Duodenal mucosa (tissue), 2 donors: Measurements from ENCODE around the gene DAP.

Experiments
- H3K27ac ChIP-seq: one replicate; pipeline ENCODE4 v1.7.0; 2013; ENCODE audit warnings: low read depth, low read length
- H3K27me3 ChIP-seq, 2 donors: one replicate each; pipeline ENCODE4 v1.7.0; 2013; ENCODE audit warnings: low read length in 2 of 2, control low read depth in 1 of 2; ENCODE audit not compliant: insufficient read depth in 2 of 2, control insufficient read depth in 1 of 2
- H3K36me3 ChIP-seq, 2 donors: one replicate each; pipeline ENCODE4 v1.7.0; 2013; ENCODE audit warnings: low read length in 2 of 2, control low read depth in 1 of 2; ENCODE audit not compliant: insufficient read depth in 2 of 2, control insufficient read depth in 1 of 2
- H3K4me1 ChIP-seq, 2 donors: one replicate each; pipeline ENCODE4 v1.7.0; 2013; ENCODE audit warnings: low read length in 2 of 2, control low read depth in 1 of 2; ENCODE audit not compliant: insufficient read depth in 2 of 2, control insufficient read depth in 1 of 2
- H3K4me3 ChIP-seq, 2 donors: one replicate each; pipeline ENCODE4 v1.7.0; 2013; ENCODE audit warnings: low read length in 2 of 2, low read depth in 1 of 2
- H3K9ac ChIP-seq, 2 donors: one replicate each; pipeline ENCODE4 v1.7.0; 2013; ENCODE audit warnings: low read length in 2 of 2, low read depth in 1 of 2
- H3K9me3 ChIP-seq, 2 donors: one replicate each; pipeline ENCODE4 v1.7.0; 2013; ENCODE audit warnings: low read length in 2 of 2, control low read depth in 1 of 2; ENCODE audit not compliant: control insufficient read depth in 1 of 2

DAP gene

DNA sequence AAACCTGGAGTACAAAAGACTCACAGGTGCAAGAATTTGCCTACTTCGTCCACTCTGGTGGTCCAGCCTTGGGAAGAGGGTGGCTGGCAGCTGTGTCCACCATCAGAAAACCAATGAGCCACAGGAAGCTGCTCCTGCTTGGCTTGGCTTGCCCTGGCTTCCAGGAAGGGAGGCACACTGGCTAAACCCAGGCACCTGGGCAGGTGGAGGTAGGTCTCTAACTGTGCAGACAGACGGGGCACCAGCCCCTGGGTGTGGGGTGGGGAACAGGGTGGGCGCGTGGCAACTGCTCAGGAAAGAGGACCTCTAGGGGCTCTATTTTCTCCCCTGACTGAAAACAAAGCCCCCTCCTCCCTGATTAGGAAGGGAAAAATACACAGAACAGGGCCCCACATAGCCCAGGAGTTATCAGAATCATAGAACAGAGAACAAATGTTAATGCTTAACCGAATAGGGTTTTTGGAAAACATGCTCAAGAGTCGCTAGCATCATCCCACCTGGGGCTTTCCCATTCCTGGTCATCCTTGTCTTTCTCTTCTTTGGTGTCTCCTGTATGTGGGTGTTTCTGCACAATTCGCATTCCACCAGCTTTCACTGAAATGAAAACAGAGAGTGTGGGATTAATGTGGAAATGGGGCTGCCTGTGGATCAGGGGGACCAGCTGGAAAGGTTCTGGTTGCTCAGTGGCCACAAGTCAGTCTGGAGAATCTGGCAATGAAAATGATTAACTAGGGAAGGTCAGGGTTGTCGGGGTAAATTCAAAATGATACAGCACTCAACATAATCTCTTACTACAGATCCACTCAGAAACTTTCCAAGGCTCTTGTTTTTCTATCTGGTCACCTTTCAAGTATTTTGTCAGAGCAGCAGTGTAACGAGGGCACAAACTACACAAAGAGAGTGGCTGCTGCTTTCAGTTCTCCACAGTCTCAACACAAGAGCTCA lies 13.1 kb downstream of the DAP start:
- peaks cover 28 to 58% of the 10 kb centered on the region in 2 donors for H3K36me3 ChIP-seq
- H3K9me3 ChIP-seq = no peaks in the 10 kb centered on the region
- H3K9ac ChIP-seq = no peak overlapping the region
- no peak overlapping the region for H3K27ac ChIP-seq
- peaks cover 44 to 57% of the 10 kb centered on the region in 2 donors for H3K4me1 ChIP-seq
- no peaks in the 10 kb centered on the region for H3K27me3 ChIP-seq
- H3K4me3 ChIP-seq = no peak overlapping the region

DNA sequence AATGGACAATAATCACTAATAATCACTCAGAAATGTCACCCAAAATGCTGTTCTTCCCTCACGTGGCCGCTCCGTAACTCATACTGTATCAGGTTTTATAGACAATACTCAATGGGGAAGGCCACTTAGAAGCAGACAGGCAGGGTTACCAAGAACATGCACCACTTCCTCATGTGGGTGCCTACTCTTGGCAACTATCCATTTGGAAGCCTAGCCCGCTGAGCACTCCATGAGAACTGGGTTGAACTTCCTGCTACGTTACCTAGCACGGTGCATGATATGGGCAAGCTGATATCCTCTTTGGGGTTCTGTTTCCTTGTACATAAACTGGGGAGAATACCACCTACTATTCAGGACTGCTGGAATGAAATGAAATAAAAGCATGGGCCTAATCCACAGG lies 14.3 kb downstream of the DAP start:
- Histone ChIP-seq H3K4me1 (peaks cover 35 to 47% of the 10 kb centered on the region in 2 donors), H3K36me3 (peaks cover 36 to 54% of the 10 kb centered on the region in 2 donors), H3K27ac (no peak overlapping the region), H3K4me3 (no peak overlapping the region), H3K9me3 (no peaks in the 10 kb centered on the region), H3K9ac (no peak overlapping the region), H3K27me3 (no peaks in the 10 kb centered on the region)

DNA sequence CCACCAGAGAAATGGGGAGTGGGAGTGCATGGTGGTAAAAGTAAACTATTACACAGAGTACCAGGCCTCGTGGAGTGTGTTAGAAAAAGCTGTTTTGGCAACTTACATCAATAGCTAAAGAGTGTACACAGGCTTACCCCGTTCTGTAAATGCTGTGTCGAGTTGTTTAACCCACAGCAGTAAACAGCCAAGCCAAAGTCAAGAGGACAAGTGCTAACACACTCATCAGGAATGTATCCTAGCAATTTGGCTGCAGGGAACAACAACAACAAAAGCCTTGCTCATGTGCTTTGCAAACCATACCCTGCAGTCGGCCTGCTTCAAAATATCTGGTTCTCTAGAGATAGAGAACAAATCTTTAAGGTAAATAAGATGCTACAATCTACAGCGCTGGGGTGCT lies 15.9 kb downstream of the DAP start:
- peaks cover 39 to 59% of the 10 kb centered on the region in 2 donors for H3K36me3 ChIP-seq
- H3K27ac ChIP-seq = no peak overlapping the region
- H3K4me1 ChIP-seq = peaks cover 28 to 36% of the 10 kb centered on the region in 2 donors
- H3K9ac ChIP-seq = no peak overlapping the region
- H3K27me3 ChIP-seq = no peaks in the 10 kb centered on the region
- no peaks in the 10 kb centered on the region for H3K9me3 ChIP-seq
- no peak overlapping the region for H3K4me3 ChIP-seq

DNA sequence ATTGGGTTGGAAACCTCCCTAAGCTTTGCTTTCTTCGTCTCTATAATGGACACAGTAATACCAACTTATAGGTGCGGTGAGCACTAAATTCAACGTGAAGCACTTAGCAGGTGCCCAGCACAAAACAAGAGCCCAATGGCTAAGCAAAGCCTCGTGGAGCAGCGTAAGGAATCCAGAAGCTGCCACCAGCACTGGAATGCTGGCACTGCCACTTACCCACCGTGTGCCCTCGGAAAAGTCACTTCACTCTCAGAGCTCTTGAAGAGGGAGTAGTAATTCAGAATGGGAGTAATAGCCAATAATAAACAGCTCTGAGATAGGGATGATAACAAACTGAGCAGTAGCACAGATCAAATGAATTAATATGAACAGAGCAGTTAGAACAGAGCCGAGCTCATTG lies 16.4 kb downstream of the DAP start:
- H3K9me3 ChIP-seq = no peaks in the 10 kb centered on the region
- H3K27me3 ChIP-seq = no peaks in the 10 kb centered on the region
- no peak overlapping the region for H3K4me3 ChIP-seq
- no peak overlapping the region for H3K27ac ChIP-seq
- peaks cover 34 to 55% of the 10 kb centered on the region in 2 donors for H3K36me3 ChIP-seq
- no peak overlapping the region for H3K9ac ChIP-seq
- peaks cover 28 to 36% of the 10 kb centered on the region in 2 donors for H3K4me1 ChIP-seq

DNA sequence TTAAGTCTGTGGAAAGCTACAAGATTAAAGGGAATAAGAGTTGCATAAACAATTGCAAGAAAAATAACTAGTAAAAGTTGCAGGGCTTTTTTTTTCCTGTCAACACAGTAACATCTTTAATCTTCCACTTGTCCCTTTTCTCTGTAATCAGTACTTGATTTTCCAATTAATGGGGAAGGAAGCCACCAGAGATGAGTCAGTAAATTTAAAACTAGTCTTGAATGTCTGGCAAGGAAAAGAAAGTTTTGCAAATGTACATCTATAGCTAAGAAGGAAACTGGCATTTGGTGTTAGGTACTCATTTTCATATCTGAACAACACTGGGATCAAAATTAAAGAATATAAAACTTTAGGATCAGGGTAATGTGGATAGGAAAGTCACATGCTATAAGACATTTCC lies 17.1 kb downstream of the DAP start:
- Histone ChIP-seq H3K9ac (no peak overlapping the region), H3K36me3 (peaks cover 33 to 50% of the 10 kb centered on the region in 2 donors), H3K4me3 (no peak overlapping the region), H3K27me3 (no peaks in the 10 kb centered on the region), H3K9me3 (no peaks in the 10 kb centered on the region), H3K27ac (no peak overlapping the region), H3K4me1 (peaks cover 28 to 36% of the 10 kb centered on the region in 2 donors)

DNA sequence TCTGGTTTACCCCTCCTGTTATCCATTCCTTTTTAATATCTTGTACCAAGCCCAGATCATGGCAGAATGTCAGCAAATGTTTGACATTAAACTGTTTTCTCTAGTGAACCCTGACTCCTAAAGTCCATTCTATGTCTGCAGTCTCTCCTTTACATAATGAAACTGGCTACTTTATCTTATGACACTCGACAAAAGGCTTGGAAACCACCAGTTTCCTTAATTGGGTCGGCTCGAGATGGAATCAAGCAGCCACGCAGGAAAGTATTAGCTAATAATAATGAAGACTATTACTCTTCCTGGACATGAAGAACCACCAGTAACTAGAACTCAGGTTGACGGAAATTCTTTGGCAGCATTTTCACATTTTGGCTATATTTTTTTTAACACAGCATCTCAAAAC lies 17.5 kb downstream of the DAP start:
- peaks cover 23 to 36% of the 10 kb centered on the region in 2 donors for H3K4me1 ChIP-seq
- no peak overlapping the region for H3K4me3 ChIP-seq
- no peaks in the 10 kb centered on the region for H3K27me3 ChIP-seq
- no peak overlapping the region for H3K9ac ChIP-seq
- no peaks in the 10 kb centered on the region for H3K9me3 ChIP-seq
- peaks cover 33 to 48% of the 10 kb centered on the region in 2 donors for H3K36me3 ChIP-seq
- H3K27ac ChIP-seq = no peak overlapping the region

DNA sequence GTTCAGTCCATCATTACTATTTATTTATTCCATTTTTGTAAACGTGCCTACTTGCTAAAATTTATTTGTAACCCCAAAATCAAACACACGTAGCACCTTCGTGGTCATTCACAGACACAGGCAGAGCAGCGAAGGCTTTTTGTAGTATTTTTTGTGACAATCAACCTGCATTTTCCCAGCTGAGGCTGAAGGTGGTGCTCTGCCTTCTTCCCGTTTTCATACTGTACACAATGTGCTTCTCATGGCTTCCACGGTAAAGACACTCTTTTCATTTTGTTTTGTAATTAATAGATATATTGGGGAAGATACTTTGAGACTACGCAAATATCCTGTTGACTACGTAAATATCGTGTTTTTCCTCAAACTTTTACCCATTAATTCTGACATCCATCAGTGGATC lies 19.4 kb downstream of the DAP start:
- Histone ChIP-seq H3K4me3 (no peak overlapping the region), H3K27ac (no peak overlapping the region), H3K9me3 (no peaks in the 10 kb centered on the region), H3K36me3 (peaks cover 27 to 45% of the 10 kb centered on the region in 2 donors), H3K9ac (no peak overlapping the region), H3K27me3 (no peaks in the 10 kb centered on the region), H3K4me1 (peaks cover 7 to 29% of the 10 kb centered on the region in 2 donors)

DNA sequence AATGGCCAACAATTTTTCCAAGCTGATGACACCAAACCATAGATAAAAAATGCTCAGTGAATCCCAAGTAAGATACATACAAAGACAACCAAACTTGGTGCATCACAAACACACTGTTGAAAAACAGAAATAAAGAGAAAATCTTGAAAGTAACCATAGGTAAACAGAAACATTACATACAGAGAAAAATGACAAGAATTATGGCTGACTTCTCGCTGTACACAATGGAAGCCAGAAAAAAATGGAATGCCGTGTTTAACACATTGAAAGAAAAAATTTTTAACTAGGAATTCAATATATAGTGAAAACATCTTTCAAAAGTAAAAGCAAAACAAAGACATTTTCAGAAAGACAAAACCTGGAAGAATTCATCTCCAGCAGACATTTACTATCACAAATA lies 20.6 kb downstream of the DAP start:
- Histone ChIP-seq H3K27ac (no peak overlapping the region), H3K36me3 (peaks cover 25 to 48% of the 10 kb centered on the region in 2 donors), H3K9ac (no peak overlapping the region), H3K9me3 (no peaks in the 10 kb centered on the region), H3K4me1 (peaks cover 9 to 18% of the 10 kb centered on the region in 2 donors), H3K27me3 (no peaks in the 10 kb centered on the region), H3K4me3 (no peak overlapping the region)

DNA sequence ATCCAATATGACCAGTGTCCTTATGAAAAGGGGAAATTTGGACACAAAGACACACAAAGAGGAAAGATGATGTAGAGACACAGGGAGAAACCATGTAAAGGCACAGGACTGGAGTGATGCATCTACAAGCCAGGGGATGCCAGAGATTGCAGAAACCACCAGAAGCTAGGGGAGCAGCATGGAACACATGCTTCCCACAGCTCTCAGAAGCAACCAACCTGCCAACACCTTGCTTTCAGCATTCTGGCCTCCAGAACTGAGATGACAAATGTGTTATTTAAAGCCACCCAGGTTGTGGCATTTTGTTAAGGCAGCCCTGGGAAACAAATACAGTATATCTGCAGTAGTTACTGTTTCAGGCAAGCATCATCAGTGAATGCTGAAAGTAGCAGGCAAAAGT lies 23.2 kb downstream of the DAP start:
- Histone ChIP-seq H3K27me3 (no peaks in the 10 kb centered on the region), H3K4me3 (no peak overlapping the region), H3K9ac (no peak overlapping the region), H3K27ac (no peak overlapping the region), H3K36me3 (peaks cover 13 to 34% of the 10 kb centered on the region in 2 donors), H3K9me3 (no peaks in the 10 kb centered on the region), H3K4me1 (peaks cover 17 to 27% of the 10 kb centered on the region in 2 donors)

DNA sequence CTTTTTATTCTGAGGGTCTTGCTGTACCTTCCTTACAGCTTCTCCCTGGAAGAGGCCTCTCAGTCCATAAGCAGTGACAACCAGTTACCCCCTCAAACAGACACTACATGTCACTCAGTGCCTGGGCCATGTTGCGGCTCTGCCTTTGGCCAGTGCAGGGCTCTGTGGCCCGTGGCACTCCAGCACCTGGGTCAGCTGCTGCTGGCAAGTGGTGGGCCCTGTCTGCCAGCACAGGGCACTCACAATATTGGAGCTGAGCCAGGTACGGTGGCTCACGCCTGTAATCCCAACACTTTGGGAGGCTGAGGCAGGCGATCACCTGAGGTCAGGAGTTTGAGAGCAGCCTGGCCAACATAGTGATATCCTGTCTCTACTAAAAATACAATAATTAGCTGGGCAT lies 24.2 kb downstream of the DAP start:
- H3K9ac ChIP-seq = no peak overlapping the region
- H3K9me3 ChIP-seq = no peaks in the 10 kb centered on the region
- no peak overlapping the region for H3K4me3 ChIP-seq
- no peak overlapping the region for H3K27ac ChIP-seq
- H3K27me3 ChIP-seq = no peaks in the 10 kb centered on the region
- peaks cover 10 to 45% of the 10 kb centered on the region in 2 donors for H3K36me3 ChIP-seq
- H3K4me1 ChIP-seq = peaks cover 17 to 27% of the 10 kb centered on the region in 2 donors
